HepG2 (cell line): ENCODE measurements around the gene RGS14. TPM values are rescaled to one million over a fixed set of nuclear protein-coding genes. Genes with fewer than 3 reads are reported as not detected.

Experiments used
- BORCS8-MEF2B ChIP-seq: sonication (generic); formaldehyde crosslinking; IDR thresholded peaks from 2 replicates; pipeline ENCODE4 v1.8.0; 2022; ENCODE audit warnings: mild to moderate bottlenecking, missing genetic modification reagents
- CENPT ChIP-seq: sonication (generic); formaldehyde crosslinking; IDR thresholded peaks from 2 replicates; pipeline ENCODE4 v1.8.0; 2022; ENCODE audit warnings: low read depth, mild to moderate bottlenecking, moderate library complexity, missing genetic modification reagents
- GABPA ChIP-seq, 2 experiments: IDR thresholded peaks; 2 replicates each; pipeline ENCODE4 v1.6.1; 2011 to 2016; ENCODE audit warnings: low read depth in 2 of 2, low read length in 1 of 2, missing biosample characterization in 1 of 2, missing genetic modification characterization in 1 of 2
- KAT2B ChIP-seq: fragments of 150-350 bp; IDR thresholded peaks from 2 replicates; pipeline ENCODE4 v1.6.1; 2014; ENCODE audit warnings: low read depth, low read length, borderline replicate concordance
- SIN3B ChIP-seq: fragments of 150-350 bp; IDR thresholded peaks from 2 replicates; pipeline ENCODE4 v1.6.1; 2014; ENCODE audit warnings: low read length
- ZNF746 ChIP-seq: sonication (generic); formaldehyde crosslinking; IDR thresholded peaks from 2 replicates; pipeline ENCODE4 v1.8.0; 2022; ENCODE audit warnings: mild to moderate bottlenecking, missing genetic modification reagents
- ZSCAN31 ChIP-seq: sonication (generic); formaldehyde crosslinking; IDR thresholded peaks from 2 replicates; pipeline ENCODE4 v1.5.0; 2020; ENCODE audit warnings: low read depth, mild to moderate bottlenecking, missing genetic modification reagents
- polyA plus RNA-seq, 8 experiments: library from polyadenylated mRNA; depleted of rRNA in 3 of 8; stranded (reverse) in 7 of 8; unstranded in 1 of 8; fragments of >200 nt; fragmentation: Illumina TruSeq in 4 of 8; extraction: Trizol in 4 of 8; gene quantifications; 2 replicates each; pipeline versions ENCODE4 v1.2.1 to v1.2.3, GENCODE V29; 2011 to 2016; ENCODE audit warnings: low read depth in 4 of 8, missing spikeins in 1 of 8, mixed read lengths in 1 of 8; ENCODE audit not compliant: insufficient read depth in 1 of 8
- total RNA-seq, 5 experiments: library from RNA; depleted of rRNA; stranded (reverse); fragments of >200 nt; fragmentation: Illumina TruSeq; extraction: Trizol; gene quantifications; 2 replicates each; pipeline ENCODE4 v1.2.3, GENCODE V29; 2016; ENCODE audit warnings: low read depth in 1 of 5
- TF ChIP-seq, protein P1 (sequence below): sonication (generic); formaldehyde crosslinking; IDR thresholded peaks from 2 replicates; pipeline ENCODE4 v1.8.1; 2022; ENCODE audit warnings: low read depth, mild to moderate bottlenecking, missing genetic modification reagents
- TF ChIP-seq, protein P2 (sequence below): sonication (generic); formaldehyde crosslinking; IDR thresholded peaks from 2 replicates; pipeline ENCODE4 v1.4.0; 2020; ENCODE audit warnings: missing genetic modification reagents
- TF ChIP-seq, protein P3 (sequence below): sonication (generic); formaldehyde crosslinking; IDR thresholded peaks from 2 replicates; pipeline ENCODE4 v1.4.0; 2020; ENCODE audit warnings: mild to moderate bottlenecking, missing genetic modification reagents

Gene RGS14
- total and polyA plus RNA-seq, 2 of the 13 experiments (the other 11 are each of a cell fraction or from before 2014, with no cell fraction given) = 11.1 to 17.2 TPM

DNA sequence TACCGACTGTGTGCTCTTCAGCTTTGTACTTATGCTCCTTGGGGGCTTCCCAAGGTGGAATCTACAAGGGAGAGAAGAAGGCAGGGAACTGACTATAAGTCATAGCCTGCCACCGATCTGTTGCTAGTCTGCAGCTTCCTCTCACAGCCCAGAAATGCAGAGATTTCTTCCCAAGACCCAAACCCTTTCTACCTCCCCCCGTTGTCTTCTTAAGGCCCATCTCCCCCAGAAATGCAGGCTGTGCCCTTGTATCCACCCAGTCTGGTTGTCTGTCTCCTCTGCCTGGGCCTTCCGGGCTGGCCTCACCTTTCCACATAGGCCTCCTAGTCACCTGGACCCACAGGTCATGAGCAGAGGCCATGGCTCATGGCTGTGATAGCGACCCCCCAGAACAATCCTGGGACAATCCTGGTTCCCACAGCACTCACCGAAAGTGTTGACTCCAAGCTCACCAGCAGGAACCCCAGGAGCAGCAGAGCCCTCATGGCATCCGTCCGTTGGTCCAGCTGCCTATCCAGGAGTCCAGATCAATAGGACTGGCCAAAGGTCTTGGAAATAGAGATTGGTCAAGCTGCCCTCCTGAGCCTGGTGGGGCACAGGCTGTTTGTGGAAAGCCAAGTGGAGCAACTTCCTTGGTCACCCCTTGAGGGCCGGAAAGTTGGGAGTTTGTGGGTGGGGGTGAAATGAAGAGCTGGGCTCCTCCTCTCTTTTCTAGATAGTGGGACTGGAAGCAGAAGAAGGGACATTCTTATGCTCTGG is 51.5 kb downstream of the RGS14 start, which contains the start of gene F12 (continued):
- TF ChIP-seq, protein P1, sequence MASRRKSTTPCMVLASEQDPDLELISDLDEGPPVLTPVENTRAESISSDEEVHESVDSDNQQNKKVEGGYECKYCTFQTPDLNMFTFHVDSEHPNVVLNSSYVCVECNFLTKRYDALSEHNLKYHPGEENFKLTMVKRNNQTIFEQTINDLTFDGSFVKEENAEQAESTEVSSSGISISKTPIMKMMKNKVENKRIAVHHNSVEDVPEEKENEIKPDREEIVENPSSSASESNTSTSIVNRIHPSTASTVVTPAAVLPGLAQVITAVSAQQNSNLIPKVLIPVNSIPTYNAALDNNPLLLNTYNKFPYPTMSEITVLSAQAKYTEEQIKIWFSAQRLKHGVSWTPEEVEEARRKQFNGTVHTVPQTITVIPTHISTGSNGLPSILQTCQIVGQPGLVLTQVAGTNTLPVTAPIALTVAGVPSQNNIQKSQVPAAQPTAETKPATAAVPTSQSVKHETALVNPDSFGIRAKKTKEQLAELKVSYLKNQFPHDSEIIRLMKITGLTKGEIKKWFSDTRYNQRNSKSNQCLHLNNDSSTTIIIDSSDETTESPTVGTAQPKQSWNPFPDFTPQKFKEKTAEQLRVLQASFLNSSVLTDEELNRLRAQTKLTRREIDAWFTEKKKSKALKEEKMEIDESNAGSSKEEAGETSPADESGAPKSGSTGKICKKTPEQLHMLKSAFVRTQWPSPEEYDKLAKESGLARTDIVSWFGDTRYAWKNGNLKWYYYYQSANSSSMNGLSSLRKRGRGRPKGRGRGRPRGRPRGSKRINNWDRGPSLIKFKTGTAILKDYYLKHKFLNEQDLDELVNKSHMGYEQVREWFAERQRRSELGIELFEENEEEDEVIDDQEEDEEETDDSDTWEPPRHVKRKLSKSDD (CRISPR knock-in tag) = 0 out of 2 replicates have a peak, but pooled peaks have one; percentile 27
- TF ChIP-seq KAT2B (0 out of 2 replicates have a peak, but pooled peaks have one; percentile 25), CENPT (CRISPR knock-in tag) (no peak), BORCS8-MEF2B (no peak), SIN3B (no peak), GABPA (IDR thresholded peaks at IDR 0.05; ENCODE audit: low read depth, low read length) (no peak), GABPA (CRISPR knock-in tag; IDR thresholded peaks at IDR 0.05; ENCODE audit: low read depth) (0 out of 2 replicates have a peak, but pooled peaks have one; percentile 34), ZNF746 (0 out of 2 replicates have a peak, but pooled peaks have one; percentile 17), ZSCAN31 (CRISPR knock-in tag) (0 out of 2 replicates have a peak, but pooled peaks have one; percentile 27)
- TF ChIP-seq, protein P2, sequence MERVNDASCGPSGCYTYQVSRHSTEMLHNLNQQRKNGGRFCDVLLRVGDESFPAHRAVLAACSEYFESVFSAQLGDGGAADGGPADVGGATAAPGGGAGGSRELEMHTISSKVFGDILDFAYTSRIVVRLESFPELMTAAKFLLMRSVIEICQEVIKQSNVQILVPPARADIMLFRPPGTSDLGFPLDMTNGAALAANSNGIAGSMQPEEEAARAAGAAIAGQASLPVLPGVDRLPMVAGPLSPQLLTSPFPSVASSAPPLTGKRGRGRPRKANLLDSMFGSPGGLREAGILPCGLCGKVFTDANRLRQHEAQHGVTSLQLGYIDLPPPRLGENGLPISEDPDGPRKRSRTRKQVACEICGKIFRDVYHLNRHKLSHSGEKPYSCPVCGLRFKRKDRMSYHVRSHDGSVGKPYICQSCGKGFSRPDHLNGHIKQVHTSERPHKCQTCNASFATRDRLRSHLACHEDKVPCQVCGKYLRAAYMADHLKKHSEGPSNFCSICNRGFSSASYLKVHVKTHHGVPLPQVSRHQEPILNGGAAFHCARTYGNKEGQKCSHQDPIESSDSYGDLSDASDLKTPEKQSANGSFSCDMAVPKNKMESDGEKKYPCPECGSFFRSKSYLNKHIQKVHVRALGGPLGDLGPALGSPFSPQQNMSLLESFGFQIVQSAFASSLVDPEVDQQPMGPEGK (CRISPR knock-in tag) = 0 out of 2 replicates have a peak, but pooled peaks have one; percentile 11
- TF ChIP-seq, protein P3, sequence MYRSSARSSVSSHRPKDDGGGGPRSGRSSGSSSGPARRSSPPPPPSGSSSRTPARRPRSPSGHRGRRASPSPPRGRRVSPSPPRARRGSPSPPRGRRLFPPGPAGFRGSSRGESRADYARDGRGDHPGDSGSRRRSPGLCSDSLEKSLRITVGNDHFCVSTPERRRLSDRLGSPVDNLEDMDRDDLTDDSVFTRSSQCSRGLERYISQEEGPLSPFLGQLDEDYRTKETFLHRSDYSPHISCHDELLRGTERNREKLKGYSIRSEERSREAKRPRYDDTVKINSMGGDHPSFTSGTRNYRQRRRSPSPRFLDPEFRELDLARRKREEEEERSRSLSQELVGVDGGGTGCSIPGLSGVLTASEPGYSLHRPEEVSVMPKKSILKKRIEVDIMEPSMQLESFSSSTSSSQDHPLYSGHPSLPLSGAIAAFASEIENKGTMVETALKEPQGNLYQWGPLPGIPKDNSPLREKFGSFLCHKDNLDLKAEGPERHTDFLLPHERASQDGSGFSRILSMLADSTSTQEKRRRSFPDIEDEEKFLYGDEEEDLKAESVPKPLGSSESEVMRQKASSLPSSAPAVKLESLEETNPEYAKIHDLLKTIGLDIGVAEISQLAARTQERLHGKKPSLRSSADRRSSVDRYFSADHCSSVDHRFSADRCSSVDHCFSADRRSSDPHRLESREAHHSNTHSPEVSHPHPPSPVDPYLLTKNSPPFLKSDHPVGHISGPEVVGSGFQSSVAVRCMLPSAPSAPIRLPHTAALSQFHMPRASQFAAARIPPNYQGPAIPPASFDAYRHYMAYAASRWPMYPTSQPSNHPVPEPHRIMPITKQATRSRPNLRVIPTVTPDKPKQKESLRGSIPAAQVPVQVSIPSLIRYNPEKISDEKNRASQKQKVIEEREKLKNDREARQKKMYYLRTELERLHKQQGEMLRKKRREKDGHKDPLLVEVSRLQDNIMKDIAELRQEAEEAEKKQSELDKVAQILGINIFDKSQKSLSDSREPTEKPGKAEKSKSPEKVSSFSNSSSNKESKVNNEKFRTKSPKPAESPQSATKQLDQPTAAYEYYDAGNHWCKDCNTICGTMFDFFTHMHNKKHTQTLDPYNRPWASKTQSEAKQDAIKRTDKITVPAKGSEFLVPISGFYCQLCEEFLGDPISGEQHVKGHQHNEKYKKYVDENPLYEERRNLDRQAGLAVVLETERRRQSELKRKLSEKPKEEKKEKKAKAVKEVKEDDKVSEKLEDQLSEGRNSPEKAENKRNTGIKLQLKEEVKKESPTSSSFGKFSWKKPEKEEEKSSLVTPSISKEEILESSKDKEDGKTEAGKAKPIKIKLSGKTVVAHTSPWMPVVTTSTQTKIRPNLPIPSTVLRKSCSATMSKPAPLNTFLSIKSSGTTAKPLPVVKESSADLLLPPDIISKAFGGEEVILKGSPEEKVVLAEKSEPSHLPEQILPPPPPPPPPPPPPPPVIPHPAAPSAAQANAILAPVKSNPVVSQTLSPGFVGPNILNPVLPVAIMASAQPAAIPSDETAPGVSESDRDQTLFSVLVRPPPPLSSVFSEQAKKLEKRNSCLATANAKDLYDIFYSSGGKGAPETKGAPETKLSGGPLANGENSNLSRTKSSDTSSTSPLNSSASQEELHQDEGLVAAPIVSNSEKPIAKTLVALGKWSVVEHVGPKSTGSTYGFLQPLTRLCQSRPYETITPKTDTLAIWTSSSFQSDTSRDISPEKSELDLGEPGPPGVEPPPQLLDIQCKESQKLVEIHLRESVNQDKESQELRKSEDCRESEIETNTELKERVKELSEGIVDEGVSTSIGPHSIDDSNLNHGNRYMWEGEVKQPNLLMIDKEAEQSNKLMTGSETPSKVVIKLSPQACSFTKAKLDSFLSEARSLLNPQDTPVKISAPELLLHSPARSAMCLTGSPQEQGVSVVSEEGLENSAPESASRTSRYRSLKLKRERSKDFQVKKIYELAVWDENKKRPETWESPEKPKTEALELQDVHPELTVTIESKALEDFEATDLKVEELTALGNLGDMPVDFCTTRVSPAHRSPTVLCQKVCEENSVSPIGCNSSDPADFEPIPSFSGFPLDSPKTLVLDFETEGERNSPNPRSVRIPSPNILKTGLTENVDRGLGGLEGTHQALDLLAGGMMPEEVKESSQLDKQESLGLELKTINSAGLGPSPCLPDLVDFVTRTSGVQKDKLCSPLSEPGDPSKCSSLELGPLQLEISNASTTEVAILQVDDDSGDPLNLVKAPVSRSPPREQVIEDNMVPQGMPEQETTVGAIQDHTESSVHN = no peak
